GM23338 (cell line): ENCODE data around the gene DPF3.

ENCODE experiments used
- CREB1 ChIP-seq: fragments of 250-450 bp; sonication (Bioruptor Pico); IDR thresholded peaks from 2 replicates; pipeline ENCODE4 v1.5.0; 2020; ENCODE audit warnings: low read depth, mild to moderate bottlenecking, moderate library complexity
- ETS1 ChIP-seq: IDR thresholded peaks from 2 replicates; pipeline ENCODE4 v1.6.1; 2016; ENCODE audit warnings: antibody characterized with exemption
- EZH2 ChIP-seq: fragments of 200-600 bp; sonication (generic); IDR thresholded peaks from one replicate; pipeline ENCODE4 v1.8.0; 2017; ENCODE audit warnings: antibody characterized with exemption, mild to moderate bottlenecking, low read depth; ENCODE audit not compliant: unreplicated experiment
- EZH2phosphoT487 ChIP-seq: fragments of 200-600 bp; sonication (generic); IDR thresholded peaks from one replicate; pipeline ENCODE4 v1.8.1; 2018; ENCODE audit warnings: antibody characterized with exemption; ENCODE audit not compliant: unreplicated experiment
- JUNB ChIP-seq: IDR thresholded peaks from one replicate; pipeline ENCODE4 v1.6.1; 2016; ENCODE audit warnings: antibody characterized with exemption; ENCODE audit not compliant: unreplicated experiment
- POLR2AphosphoS5 ChIP-seq: IDR thresholded peaks from 2 replicates; pipeline ENCODE4 v1.6.1; 2016; ENCODE audit warnings: antibody characterized with exemption, low read depth
- REST ChIP-seq: IDR thresholded peaks from one replicate; pipeline ENCODE4 v1.6.1; 2018; ENCODE audit warnings: antibody characterized with exemption; ENCODE audit not compliant: unreplicated experiment
- STAT1 ChIP-seq: IDR thresholded peaks from one replicate; pipeline ENCODE4 v1.6.1; 2016; ENCODE audit warnings: antibody characterized with exemption; ENCODE audit not compliant: unreplicated experiment
- ZNF331 ChIP-seq: fragments of 250-450 bp; sonication (Bioruptor Pico); IDR thresholded peaks from 2 replicates; pipeline ENCODE4 v1.5.0; 2020; ENCODE audit warnings: low read depth, mild to moderate bottlenecking, moderate library complexity
- TF ChIP-seq, protein P1 (sequence below), 2 experiments: fragments of 200-600 bp in 1 of 2; sonication (generic) in 1 of 2; conservative IDR thresholded peaks; 2 replicates each; pipeline versions ENCODE4 v1.5.1 to v1.6.1; 2016 to 2017; ENCODE audit warnings: antibody characterized with exemption in 2 of 2, low read depth in 2 of 2, mild to moderate bottlenecking in 2 of 2, moderate library complexity in 1 of 2
- TF ChIP-seq, protein P2 (sequence below): fragments of 250-450 bp; sonication (Bioruptor Pico); IDR thresholded peaks from 2 replicates; pipeline ENCODE4 v1.5.0; 2020; ENCODE audit warnings: mild to moderate bottlenecking, moderate library complexity

- TF ChIP-seq, protein P1, sequence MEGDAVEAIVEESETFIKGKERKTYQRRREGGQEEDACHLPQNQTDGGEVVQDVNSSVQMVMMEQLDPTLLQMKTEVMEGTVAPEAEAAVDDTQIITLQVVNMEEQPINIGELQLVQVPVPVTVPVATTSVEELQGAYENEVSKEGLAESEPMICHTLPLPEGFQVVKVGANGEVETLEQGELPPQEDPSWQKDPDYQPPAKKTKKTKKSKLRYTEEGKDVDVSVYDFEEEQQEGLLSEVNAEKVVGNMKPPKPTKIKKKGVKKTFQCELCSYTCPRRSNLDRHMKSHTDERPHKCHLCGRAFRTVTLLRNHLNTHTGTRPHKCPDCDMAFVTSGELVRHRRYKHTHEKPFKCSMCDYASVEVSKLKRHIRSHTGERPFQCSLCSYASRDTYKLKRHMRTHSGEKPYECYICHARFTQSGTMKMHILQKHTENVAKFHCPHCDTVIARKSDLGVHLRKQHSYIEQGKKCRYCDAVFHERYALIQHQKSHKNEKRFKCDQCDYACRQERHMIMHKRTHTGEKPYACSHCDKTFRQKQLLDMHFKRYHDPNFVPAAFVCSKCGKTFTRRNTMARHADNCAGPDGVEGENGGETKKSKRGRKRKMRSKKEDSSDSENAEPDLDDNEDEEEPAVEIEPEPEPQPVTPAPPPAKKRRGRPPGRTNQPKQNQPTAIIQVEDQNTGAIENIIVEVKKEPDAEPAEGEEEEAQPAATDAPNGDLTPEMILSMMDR (conservative IDR thresholded peaks at IDR 0.05; ENCODE audit: low read depth in 2 of 2) = no peak
- no peak for TF ChIP-seq REST
- TF ChIP-seq POLR2AphosphoS5 = no peak
- no peak for TF ChIP-seq JUNB
- TF ChIP-seq EZH2 = no peak
- no peak for TF ChIP-seq ETS1
- TF ChIP-seq ZNF331 (CRISPR knock-in tag) = no peak
- no peak for TF ChIP-seq EZH2phosphoT487
- TF ChIP-seq CREB1 (CRISPR knock-in tag) = no peak
- TF ChIP-seq STAT1 = no peak
- TF ChIP-seq, protein P2, sequence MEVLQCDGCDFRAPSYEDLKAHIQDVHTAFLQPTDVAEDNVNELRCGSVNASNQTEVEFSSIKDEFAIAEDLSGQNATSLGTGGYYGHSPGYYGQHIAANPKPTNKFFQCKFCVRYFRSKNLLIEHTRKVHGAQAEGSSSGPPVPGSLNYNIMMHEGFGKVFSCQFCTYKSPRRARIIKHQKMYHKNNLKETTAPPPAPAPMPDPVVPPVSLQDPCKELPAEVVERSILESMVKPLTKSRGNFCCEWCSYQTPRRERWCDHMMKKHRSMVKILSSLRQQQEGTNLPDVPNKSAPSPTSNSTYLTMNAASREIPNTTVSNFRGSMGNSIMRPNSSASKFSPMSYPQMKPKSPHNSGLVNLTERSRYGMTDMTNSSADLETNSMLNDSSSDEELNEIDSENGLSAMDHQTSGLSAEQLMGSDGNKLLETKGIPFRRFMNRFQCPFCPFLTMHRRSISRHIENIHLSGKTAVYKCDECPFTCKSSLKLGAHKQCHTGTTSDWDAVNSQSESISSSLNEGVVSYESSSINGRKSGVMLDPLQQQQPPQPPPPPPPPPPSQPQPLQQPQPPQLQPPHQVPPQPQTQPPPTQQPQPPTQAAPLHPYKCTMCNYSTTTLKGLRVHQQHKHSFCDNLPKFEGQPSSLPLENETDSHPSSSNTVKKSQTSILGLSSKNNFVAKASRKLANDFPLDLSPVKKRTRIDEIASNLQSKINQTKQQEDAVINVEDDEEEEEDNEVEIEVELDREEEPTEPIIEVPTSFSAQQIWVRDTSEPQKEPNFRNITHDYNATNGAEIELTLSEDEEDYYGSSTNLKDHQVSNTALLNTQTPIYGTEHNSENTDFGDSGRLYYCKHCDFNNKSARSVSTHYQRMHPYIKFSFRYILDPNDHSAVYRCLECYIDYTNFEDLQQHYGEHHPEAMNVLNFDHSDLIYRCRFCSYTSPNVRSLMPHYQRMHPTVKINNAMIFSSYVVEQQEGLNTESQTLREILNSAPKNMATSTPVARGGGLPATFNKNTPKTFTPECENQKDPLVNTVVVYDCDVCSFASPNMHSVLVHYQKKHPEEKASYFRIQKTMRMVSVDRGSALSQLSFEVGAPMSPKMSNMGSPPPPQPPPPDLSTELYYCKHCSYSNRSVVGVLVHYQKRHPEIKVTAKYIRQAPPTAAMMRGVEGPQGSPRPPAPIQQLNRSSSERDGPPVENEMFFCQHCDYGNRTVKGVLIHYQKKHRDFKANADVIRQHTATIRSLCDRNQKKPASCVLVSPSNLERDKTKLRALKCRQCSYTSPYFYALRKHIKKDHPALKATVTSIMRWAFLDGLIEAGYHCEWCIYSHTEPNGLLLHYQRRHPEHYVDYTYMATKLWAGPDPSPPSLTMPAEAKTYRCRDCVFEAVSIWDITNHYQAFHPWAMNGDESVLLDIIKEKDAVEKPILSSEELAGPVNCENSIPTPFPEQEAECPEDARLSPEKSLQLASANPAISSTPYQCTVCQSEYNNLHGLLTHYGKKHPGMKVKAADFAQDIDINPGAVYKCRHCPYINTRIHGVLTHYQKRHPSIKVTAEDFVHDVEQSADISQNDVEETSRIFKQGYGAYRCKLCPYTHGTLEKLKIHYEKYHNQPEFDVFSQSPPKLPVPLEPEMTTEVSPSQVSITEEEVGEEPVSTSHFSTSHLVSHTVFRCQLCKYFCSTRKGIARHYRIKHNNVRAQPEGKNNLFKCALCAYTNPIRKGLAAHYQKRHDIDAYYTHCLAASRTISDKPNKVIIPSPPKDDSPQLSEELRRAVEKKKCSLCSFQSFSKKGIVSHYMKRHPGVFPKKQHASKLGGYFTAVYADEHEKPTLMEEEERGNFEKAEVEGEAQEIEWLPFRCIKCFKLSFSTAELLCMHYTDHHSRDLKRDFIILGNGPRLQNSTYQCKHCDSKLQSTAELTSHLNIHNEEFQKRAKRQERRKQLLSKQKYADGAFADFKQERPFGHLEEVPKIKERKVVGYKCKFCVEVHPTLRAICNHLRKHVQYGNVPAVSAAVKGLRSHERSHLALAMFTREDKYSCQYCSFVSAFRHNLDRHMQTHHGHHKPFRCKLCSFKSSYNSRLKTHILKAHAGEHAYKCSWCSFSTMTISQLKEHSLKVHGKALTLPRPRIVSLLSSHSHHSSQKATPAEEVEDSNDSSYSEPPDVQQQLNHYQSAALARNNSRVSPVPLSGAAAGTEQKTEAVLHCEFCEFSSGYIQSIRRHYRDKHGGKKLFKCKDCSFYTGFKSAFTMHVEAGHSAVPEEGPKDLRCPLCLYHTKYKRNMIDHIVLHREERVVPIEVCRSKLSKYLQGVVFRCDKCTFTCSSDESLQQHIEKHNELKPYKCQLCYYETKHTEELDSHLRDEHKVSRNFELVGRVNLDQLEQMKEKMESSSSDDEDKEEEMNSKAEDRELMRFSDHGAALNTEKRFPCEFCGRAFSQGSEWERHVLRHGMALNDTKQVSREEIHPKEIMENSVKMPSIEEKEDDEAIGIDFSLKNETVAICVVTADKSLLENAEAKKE (CRISPR knock-in tag) = no peak
Measured at GRCh38 chr14:72573725-72574417, 320.0 kb downstream of the DPF3 start.
